Measurements from ENCODE around the gene SLC10A3. TPM values are rescaled to one million over a fixed set of nuclear protein-coding genes. Genes with fewer than 3 reads are reported as not detected.

SLC10A3 gene
- total and polyA plus RNA-seq, 10 of the 15 experiments (the other 5 are each of a cell fraction or from before 2014, with no cell fraction given), result 1.7 to 23.5 (median 11.0) TPM

DNA sequence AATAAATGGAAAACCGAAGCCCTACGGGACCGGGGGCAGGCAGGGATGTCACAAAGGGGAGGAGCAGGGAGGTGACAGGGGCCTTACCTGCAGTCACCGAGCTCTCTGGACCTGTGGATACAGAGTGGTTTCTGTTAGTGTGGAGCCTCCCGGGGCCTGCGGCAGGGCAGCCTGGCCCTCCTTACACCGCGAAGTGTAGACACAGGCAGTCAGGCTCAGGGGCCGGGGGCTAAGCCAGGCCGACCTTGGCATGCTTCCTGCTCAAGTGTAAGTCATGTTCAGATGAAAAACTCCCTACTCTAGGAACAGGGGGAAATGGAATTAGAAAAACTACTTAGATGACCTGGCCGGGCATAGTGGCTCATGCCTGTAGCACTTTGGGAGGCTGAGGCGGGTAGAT, 21.3 kb upstream of the SLC10A3 start (continued):
- TF ChIP-seq IRF5 (IDR thresholded peaks at IDR 0.05; ENCODE audit: borderline replicate concordance), result no peak

- no peaks in the 10 kb centered on the region for H3K4me1 ChIP-seq (ENCODE audit: control insufficient read depth, insufficient read depth, low read length)
- SMC1A ChIA-PET (ENCODE audit: uncharacterized antibody, unreplicated experiment), result no interaction called here
- BruUV-seq (replicated peaks), result no TSS peak
- H3K4me2 ChIP-seq (ENCODE audit: control insufficient read depth, insufficient read depth), result no peak overlapping the region
- no peaks in the 10 kb centered on the region; the same call in 2 of the 3 replicates for H3K9me3 ChIP-seq (replicated peaks; ENCODE audit: control insufficient read depth, insufficient read depth, low read length)
- intact Hi-C loops (cut with micrococcal nuclease; ENCODE audit: unreplicated experiment), result no loop called here
- TF ChIP-seq, protein P1, sequence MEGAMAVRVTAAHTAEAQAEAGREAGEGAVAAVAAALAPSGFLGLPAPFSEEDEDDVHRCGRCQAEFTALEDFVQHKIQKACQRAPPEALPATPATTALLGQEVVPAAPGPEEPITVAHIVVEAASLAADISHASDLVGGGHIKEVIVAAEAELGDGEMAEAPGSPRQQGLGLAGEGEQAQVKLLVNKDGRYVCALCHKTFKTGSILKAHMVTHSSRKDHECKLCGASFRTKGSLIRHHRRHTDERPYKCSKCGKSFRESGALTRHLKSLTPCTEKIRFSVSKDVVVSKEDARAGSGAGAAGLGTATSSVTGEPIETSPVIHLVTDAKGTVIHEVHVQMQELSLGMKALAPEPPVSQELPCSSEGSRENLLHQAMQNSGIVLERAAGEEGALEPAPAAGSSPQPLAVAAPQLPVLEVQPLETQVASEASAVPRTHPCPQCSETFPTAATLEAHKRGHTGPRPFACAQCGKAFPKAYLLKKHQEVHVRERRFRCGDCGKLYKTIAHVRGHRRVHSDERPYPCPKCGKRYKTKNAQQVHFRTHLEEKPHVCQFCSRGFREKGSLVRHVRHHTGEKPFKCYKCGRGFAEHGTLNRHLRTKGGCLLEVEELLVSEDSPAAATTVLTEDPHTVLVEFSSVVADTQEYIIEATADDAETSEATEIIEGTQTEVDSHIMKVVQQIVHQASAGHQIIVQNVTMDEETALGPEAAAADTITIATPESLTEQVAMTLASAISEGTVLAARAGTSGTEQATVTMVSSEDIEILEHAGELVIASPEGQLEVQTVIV (IDR thresholded peaks at IDR 0.05; ENCODE audit: borderline replicate concordance, partially characterized antibody), result no peak
- no peak for TF ChIP-seq TCF3 (IDR thresholded peaks at IDR 0.05; ENCODE audit: borderline replicate concordance, insufficient read depth, low read depth, low read length)
- no peak for TF ChIP-seq RAD21 (IDR thresholded peaks at IDR 0.05; ENCODE audit: insufficient read depth, low read depth, low read length)
- TF ChIP-seq POU2F2 (IDR thresholded peaks at IDR 0.05; ENCODE audit: borderline replicate concordance, low read depth, low read length), result no peak
- no peak for TF ChIP-seq IKZF2 (IDR thresholded peaks at IDR 0.05)
- no peak overlapping the region for H2AFZ ChIP-seq (ENCODE audit: control insufficient read depth, low read depth, low read length)
- WGBS (ENCODE audit: insufficient coverage, insufficient replicate concordance, low lambda C conversion rate, missing lambda C conversion rate), result 73% methylated on average over 5 of the region's 5 CpGs
- POLR2A ChIA-PET, result no interaction called here
- H3K79me2 ChIP-seq (ENCODE audit: control insufficient read depth, insufficient read depth, low read length), result no peaks in the 10 kb centered on the region
- DNase-seq (ENCODE audit: low read depth, low spot score), result no peak
- H3K36me3 ChIP-seq (ENCODE audit: control insufficient read depth in 2 of 2, insufficient read depth in 2 of 2, low read length in 1 of 2), result no peaks in the 10 kb centered on the region
- H3K9ac ChIP-seq (ENCODE audit: control insufficient read depth, insufficient read depth, low read length), result no peak overlapping the region
- no peaks in the 10 kb centered on the region for H3K27me3 ChIP-seq (replicated peaks in 1 of 2; ENCODE audit: control insufficient read depth in 2 of 2, insufficient read depth in 2 of 2, low read length in 1 of 2)
- ATAC-seq, result no peak
- in situ Hi-C loops (cut with MboI), result no loop called here
- FAIRE-seq, result no peak
- RAD21 ChIA-PET (ENCODE audit: unreplicated experiment), result no interaction called here
- no peaks in the 10 kb centered on the region for H4K20me1 ChIP-seq (ENCODE audit: control insufficient read depth, insufficient read depth)
- no peak overlapping the region for H3K27ac ChIP-seq (ENCODE audit: control insufficient read depth, insufficient read depth)
- no peak overlapping the region for H3K4me3 ChIP-seq
- CTCF ChIA-PET, result no interaction called here
Measured at GRCh38 chrX:154509455-154509854, 19.0 kb upstream of the SLC10A3 start.

Measured in GM12878 (cell line).